Measurements from ENCODE around the gene ETV5.
"Not testable (repeated sequence)": the region's sequence is repeated elsewhere in the genome, so short reads cannot be mapped to it uniquely, and the experiment has no call there.

Gene ETV5

GRCh38 chr3:186022931-186023330 lies 86.0 kb downstream of the ETV5 start:
- DNase-seq (ENCODE audit: low spot score) = no peak

GRCh38 chr3:186021673-186022362 lies 87.1 kb downstream of the ETV5 start:
- no peak for DNase-seq (ENCODE audit: low spot score)

GRCh38 chr3:186021250-186021649 lies 87.6 kb downstream of the ETV5 start:
- DNase-seq (ENCODE audit: low spot score) = not testable (repeated sequence)

- not testable (repeated sequence) for DNase-seq (ENCODE audit: low spot score)
Measured at GRCh38 chr3:186019288-186019687, 89.6 kb downstream of the ETV5 start.

GRCh38 chr3:186014866-186015265 lies 94.0 kb downstream of the ETV5 start:
- DNase-seq (ENCODE audit: low spot score) = no peak

- DNase-seq (ENCODE audit: low spot score) = no peak
Measured at GRCh38 chr3:186013312-186013711, 95.6 kb downstream of the ETV5 start.

- no peak for DNase-seq (ENCODE audit: low spot score)
Measured at GRCh38 chr3:186012137-186012536, 96.8 kb downstream of the ETV5 start.

- no peak for DNase-seq (ENCODE audit: low spot score)
Measured at GRCh38 chr3:186004671-186005070, 104.2 kb downstream of the ETV5 start.

GRCh38 chr3:186004209-186004608 lies 104.7 kb downstream of the ETV5 start:
- DNase-seq (ENCODE audit: low spot score) = no peak

- DNase-seq (ENCODE audit: low spot score) = no peak
Measured at GRCh38 chr3:186003610-186004009, 105.3 kb downstream of the ETV5 start.

- DNase-seq (ENCODE audit: low spot score) = no peak
Measured at GRCh38 chr3:186002884-186003472, 105.9 kb downstream of the ETV5 start.

- no peak for DNase-seq (ENCODE audit: low spot score)
Measured at GRCh38 chr3:186001842-186002241, 107.0 kb downstream of the ETV5 start.

- no peak for DNase-seq (ENCODE audit: low spot score)
Measured at GRCh38 chr3:185999221-185999620, 109.7 kb downstream of the ETV5 start.

- no peak for DNase-seq (ENCODE audit: low spot score)
Measured at GRCh38 chr3:185998136-185998535, 110.8 kb downstream of the ETV5 start.

- no peak for DNase-seq (ENCODE audit: low spot score)
Measured at GRCh38 chr3:185997130-185997529, 111.8 kb downstream of the ETV5 start.

Measured in HuH-7.5 (cell line).